Glutamatergic neuron (in vitro differentiated cells): ENCODE results near the gene LEFTY1. TPM values are rescaled to one million over a fixed set of nuclear protein-coding genes. Genes with fewer than 3 reads are reported as not detected.
"Not testable (repeated sequence)": the region's sequence is repeated elsewhere in the genome, so short reads cannot be mapped to it uniquely, and the experiment has no call there.

Source experiments
- DNase-seq: peaks from one replicate; pipeline ENCODE4 v3.0.0; 2022
- H3K27ac Mint-ChIP-seq: one replicate; pipeline ENCODE4 v1.8.0; 2020; ENCODE audit warnings: mild to moderate bottlenecking, mixed read lengths, inconsistent platforms; ENCODE audit not compliant: unreplicated experiment
- H3K27me3 Mint-ChIP-seq: one replicate; pipeline ENCODE4 v1.8.0; 2020; ENCODE audit warnings: mild to moderate bottlenecking, moderate library complexity, mixed read lengths, inconsistent platforms; ENCODE audit not compliant: unreplicated experiment
- H3K36me3 Mint-ChIP-seq: one replicate; pipeline ENCODE4 v1.8.0; 2020; ENCODE audit warnings: mild to moderate bottlenecking, mixed read lengths, inconsistent platforms; ENCODE audit not compliant: unreplicated experiment
- H3K4me1 Mint-ChIP-seq: one replicate; pipeline ENCODE4 v1.8.0; 2020; ENCODE audit warnings: mild to moderate bottlenecking, low read depth, mixed read lengths, inconsistent platforms; ENCODE audit not compliant: unreplicated experiment
- H3K4me3 Mint-ChIP-seq: one replicate; pipeline ENCODE4 v1.8.0; 2020; ENCODE audit warnings: mild to moderate bottlenecking, mixed read lengths, inconsistent platforms; ENCODE audit not compliant: unreplicated experiment
- H3K9me3 Mint-ChIP-seq: one replicate; pipeline ENCODE4 v1.8.0; 2020; ENCODE audit warnings: mild to moderate bottlenecking, moderate library complexity, mixed read lengths, inconsistent platforms; ENCODE audit not compliant: unreplicated experiment
- long read RNA-seq: library from polyadenylated mRNA; unstranded; transcript quantifications from one replicate; pipeline ENCODE4 v2.0.0, GENCODE V29; 2020; ENCODE audit not compliant: unreplicated experiment
- total RNA-seq: library from RNA; stranded (reverse); fragmentation: NEBNext Ultra II Directional; extraction: Animal tissue kit (Norgen Biotek cat#: 25700); gene quantifications from one replicate; pipeline ENCODE4 v1.2.1, GENCODE V29; 2021; ENCODE audit not compliant: unreplicated experiment
- TF ChIP-seq, protein P1 (sequence below): fragments of 200-600 bp; sonication (generic); IDR thresholded peaks from one replicate; pipeline ENCODE4 v1.5.0; 2021; ENCODE audit not compliant: partially characterized antibody, unreplicated experiment

The LEFTY1 gene, protein sequence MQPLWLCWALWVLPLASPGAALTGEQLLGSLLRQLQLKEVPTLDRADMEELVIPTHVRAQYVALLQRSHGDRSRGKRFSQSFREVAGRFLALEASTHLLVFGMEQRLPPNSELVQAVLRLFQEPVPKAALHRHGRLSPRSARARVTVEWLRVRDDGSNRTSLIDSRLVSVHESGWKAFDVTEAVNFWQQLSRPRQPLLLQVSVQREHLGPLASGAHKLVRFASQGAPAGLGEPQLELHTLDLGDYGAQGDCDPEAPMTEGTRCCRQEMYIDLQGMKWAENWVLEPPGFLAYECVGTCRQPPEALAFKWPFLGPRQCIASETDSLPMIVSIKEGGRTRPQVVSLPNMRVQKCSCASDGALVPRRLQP
- total RNA-seq: 2.3 TPM
- long read RNA-seq, transcript LEFTY1-201 (4 exons, 1,626 nt): major isoform, 6 of 6 reads
- long read RNA-seq, partial matches to known transcripts: 0 of 6 reads
- long read RNA-seq, other reads (novel, unspliced or antisense): 0 of 6 reads

DNA sequence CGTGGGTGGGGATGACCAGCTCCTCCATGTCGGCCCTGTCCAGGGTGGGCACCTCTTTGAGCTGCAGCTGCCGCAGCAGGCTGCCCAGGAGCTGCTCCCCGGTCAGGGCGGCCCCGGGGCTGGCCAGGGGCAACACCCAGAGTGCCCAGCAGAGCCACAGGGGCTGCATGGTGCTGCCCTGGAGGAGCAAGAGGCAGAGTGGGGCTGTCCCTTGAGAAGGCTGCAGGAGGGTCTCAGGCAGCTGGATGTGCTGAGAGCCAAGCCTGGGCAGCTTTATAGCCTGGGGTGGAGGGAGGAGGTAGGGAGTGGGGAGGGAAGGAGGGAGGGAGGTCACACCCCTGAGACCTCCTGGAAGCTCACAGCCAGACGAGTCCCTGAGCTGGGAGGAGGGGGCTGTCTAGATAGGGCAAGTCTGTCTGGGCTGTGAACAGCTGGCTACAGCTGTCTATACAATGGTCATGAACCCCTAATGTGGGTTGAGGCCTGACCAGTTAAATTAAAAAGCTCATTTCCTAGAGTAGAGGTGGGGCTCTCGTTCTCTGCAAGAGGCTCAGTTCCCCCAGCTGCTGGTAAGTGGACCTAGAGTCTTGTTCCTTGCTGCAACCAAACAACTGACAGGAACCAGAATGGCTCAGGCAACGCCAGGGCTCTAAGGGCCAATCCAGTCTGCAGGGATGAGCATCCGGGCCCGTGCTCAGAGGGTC, at the start of gene LEFTY1:
Gene LEFTY1, minus strand, starts transcription at position 249 of the 704 bp plus-strand sequence. Its CDS starts 80 bp downstream, at position 169.
- Mint-ChIP-seq H3K27ac (peak within 1 kb of the TSS; percentile 48), H3K27me3 (peaks cover 2% of the 10 kb centered on the region), H3K4me1 (peaks cover 15% of the 10 kb centered on the region), H3K36me3 (no peaks in the 10 kb centered on the region), H3K9me3 (peaks cover 14% of the 10 kb centered on the region), H3K4me3 (peak within 1 kb of the TSS; percentile 61)
- TF ChIP-seq, protein P1, sequence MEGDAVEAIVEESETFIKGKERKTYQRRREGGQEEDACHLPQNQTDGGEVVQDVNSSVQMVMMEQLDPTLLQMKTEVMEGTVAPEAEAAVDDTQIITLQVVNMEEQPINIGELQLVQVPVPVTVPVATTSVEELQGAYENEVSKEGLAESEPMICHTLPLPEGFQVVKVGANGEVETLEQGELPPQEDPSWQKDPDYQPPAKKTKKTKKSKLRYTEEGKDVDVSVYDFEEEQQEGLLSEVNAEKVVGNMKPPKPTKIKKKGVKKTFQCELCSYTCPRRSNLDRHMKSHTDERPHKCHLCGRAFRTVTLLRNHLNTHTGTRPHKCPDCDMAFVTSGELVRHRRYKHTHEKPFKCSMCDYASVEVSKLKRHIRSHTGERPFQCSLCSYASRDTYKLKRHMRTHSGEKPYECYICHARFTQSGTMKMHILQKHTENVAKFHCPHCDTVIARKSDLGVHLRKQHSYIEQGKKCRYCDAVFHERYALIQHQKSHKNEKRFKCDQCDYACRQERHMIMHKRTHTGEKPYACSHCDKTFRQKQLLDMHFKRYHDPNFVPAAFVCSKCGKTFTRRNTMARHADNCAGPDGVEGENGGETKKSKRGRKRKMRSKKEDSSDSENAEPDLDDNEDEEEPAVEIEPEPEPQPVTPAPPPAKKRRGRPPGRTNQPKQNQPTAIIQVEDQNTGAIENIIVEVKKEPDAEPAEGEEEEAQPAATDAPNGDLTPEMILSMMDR: no peak
- peak; percentile 51 for DNase-seq

GRCh38 chr1:225937048-225937968, 48.4 kb upstream of the LEFTY1 start:
- Mint-ChIP-seq H3K27me3 (no peaks in the 10 kb centered on the region), H3K4me1 (peaks cover 6% of the 10 kb centered on the region), H3K27ac (no peak overlapping the region), H3K9me3 (no peaks in the 10 kb centered on the region), H3K36me3 (no peaks in the 10 kb centered on the region), H3K4me3 (no peak overlapping the region)
- DNase-seq: no peak
- TF ChIP-seq, protein P1: no peak

DNA sequence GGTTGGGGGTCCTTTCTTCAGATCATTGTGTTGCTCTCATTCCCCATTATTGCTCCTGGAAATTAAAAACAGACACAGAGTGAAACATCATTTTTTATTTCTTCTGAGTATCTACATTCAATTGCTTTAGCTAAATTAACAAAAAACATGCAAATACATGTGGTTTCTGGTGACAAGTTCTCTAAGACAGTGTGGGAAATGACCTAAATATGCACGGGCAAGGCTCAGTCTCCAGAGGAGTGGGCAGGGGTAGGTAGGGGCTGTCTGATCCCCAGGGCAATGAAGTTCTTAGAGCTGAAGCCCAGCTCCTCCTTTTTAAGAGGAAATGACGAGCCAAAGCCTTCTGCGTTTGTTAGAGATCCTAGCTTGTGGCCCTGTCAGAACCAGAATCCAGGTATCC, 47.6 kb upstream of the LEFTY1 start:
- TF ChIP-seq, protein P1: no peak

DNA sequence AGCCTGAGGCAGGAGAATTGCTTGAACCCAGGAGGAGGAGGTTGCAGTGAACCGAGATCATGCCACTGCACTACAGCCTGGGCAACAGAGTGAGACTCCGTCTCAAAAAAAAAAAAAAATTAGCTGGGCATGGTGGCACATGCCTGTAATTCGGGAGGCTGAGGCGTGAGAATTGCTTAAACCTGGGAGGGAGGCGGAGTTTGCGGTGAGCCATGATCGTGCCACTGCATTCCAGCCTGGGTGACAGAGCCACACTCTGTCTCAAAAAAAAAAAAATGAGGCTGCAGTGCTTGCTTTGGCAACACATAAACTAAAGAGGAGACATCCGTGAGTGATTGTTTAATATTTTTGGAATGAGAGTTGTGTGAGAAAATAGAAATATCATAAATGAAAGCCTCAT, 47.1 kb upstream of the LEFTY1 start:
- DNase-seq, H3K27me3 Mint-ChIP-seq: not testable (repeated sequence)

More for the DNA sequence above, 47.6 kb upstream of the LEFTY1 start:
- no peak for DNase-seq
- Mint-ChIP-seq H3K27me3 (no peaks in the 10 kb centered on the region), H3K4me1 (peaks cover 4% of the 10 kb centered on the region), H3K36me3 (no peaks in the 10 kb centered on the region), H3K9me3 (no peaks in the 10 kb centered on the region), H3K27ac (no peak overlapping the region), H3K4me3 (no peak overlapping the region)

DNA sequence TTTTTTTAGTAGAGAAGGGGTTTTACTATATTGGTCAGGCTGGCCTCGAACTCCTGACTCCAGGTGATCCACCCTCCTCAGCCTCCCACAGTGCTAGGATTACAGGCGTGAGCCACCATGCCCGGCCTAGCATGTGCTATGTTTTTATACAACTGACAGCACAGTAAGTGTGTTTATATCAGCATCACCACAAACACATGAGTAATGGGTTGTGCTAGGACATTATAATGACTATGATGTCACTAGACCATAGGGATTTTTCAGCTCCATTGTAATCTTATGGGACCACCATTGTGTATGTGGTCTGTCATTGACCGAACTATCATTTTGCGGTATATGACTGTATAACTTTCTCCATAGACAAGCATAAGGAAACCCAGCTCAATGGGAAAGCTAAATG, 45.8 kb upstream of the LEFTY1 start:
- Mint-ChIP-seq H3K27me3 (no peaks in the 10 kb centered on the region), H3K36me3 (no peaks in the 10 kb centered on the region), H3K9me3 (no peaks in the 10 kb centered on the region), H3K4me1 (no peaks in the 10 kb centered on the region), H3K4me3 (no peak overlapping the region), H3K27ac (no peak overlapping the region)
- DNase-seq: no peak
- TF ChIP-seq, protein P1: no peak

More for the DNA sequence above, 47.1 kb upstream of the LEFTY1 start:
- H3K4me3 Mint-ChIP-seq, H3K4me1 Mint-ChIP-seq, H3K36me3 Mint-ChIP-seq, H3K27ac Mint-ChIP-seq, H3K9me3 Mint-ChIP-seq: not testable (repeated sequence)
